ENCODE measurements around the gene ASPSCR1.

Gene ASPSCR1

DNA sequence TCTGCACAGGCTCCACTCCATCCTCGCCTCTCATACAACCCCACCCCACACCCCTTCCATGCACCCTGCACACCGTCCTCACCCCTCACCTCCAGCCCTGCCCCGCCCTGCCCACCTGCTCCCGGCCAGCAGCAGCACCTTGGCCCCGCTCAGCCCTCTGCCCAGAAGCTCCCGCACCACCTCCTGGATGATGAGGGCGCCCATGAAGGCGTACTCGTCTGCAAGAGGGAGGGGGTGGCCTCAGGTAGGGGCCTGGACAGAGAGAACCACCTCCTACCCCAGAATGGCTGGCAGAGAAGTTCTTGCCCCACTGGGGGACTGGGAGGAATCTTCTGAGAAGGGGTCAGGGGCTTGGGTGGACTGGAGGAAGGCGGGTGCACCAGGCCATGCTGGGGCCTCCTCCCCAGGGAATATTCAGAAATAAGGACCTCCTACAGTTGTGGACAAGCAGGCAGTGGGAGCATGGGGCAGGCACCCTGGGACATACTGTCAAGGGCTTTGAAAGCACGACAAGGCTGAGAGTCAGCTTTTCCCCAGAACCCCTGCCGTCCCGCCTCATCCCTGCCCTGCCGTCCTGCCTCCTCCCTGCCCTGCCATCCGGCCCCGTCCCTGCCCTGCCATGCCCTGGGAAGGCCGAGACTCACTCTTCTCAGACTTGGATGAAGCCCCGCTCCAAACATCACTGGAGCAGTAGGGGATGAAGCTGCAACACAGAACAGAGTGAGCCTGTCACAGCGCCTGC, 19.6 kb upstream of the ASPSCR1 start:
- peaks cover 27% of the 10 kb centered on the region for H3K27me3 ChIP-seq (ENCODE audit: low read depth, low read length)
- no peak overlapping the region for H3K4me3 ChIP-seq (ENCODE audit: low read depth in 1 of 2, low read length in 2 of 2)
- peaks cover 0 to 19% of the 10 kb centered on the region in 2 donors for H3K4me1 ChIP-seq (ENCODE audit: control insufficient read depth in 1 of 2, insufficient read depth in 2 of 2, low read length in 2 of 2)
- no peaks in the 10 kb centered on the region for H3K9me3 ChIP-seq (ENCODE audit: control insufficient read depth in 1 of 2, low read length in 2 of 2)
- no peaks in the 10 kb centered on the region for H3K36me3 ChIP-seq (ENCODE audit: control insufficient read depth in 1 of 2, insufficient read depth in 2 of 2, low read length in 2 of 2)
- H3K27ac ChIP-seq (ENCODE audit: low read length) = no peak overlapping the region

DNA sequence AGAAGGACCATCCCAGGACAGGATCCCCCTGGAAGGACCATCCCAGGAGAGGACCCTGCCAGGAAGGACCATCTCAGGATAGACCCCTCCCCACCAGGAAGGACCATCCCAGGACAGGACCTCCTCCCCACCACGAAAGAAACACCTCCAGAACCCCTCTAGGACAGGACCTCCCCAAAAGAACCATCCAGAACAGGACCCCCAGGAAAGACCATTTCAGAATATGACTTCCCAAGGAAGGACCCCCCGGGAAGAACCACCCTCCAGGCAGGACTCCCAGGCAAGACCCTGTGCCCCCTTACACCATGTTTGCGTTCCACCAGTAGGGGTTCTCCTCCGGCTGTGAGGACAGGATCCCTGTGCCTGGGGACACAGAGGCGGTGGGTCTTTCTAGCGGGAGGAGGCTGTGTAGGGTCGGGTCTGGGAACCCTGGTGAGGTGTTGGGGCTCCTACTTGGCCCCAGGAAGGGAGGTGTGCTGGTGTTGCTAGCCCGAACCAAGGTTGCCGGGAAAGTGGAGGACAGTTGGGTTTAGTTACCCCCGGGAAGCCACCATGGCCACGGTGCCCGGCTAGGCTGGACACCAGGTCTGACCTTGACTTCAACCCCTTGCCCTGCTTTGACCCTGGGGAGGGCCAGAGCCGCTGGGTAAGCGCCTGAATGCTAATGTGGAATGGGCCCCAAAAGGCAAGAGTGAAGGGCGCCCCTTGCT, 18.6 kb upstream of the ASPSCR1 start:
- Histone ChIP-seq H3K27me3 (ENCODE audit: low read depth, low read length) (peaks cover 30% of the 10 kb centered on the region), H3K27ac (ENCODE audit: low read length) (no peak overlapping the region), H3K36me3 (ENCODE audit: control insufficient read depth in 1 of 2, insufficient read depth in 2 of 2, low read length in 2 of 2) (no peaks in the 10 kb centered on the region), H3K9me3 (ENCODE audit: control insufficient read depth in 1 of 2, low read length in 2 of 2) (no peaks in the 10 kb centered on the region), H3K4me1 (ENCODE audit: control insufficient read depth in 1 of 2, insufficient read depth in 2 of 2, low read length in 2 of 2) (peaks cover 0 to 19% of the 10 kb centered on the region in 2 donors), H3K4me3 (ENCODE audit: low read depth in 1 of 2, low read length in 2 of 2) (peak overlapping the region in 1 of 2 donors; percentile 59)

DNA sequence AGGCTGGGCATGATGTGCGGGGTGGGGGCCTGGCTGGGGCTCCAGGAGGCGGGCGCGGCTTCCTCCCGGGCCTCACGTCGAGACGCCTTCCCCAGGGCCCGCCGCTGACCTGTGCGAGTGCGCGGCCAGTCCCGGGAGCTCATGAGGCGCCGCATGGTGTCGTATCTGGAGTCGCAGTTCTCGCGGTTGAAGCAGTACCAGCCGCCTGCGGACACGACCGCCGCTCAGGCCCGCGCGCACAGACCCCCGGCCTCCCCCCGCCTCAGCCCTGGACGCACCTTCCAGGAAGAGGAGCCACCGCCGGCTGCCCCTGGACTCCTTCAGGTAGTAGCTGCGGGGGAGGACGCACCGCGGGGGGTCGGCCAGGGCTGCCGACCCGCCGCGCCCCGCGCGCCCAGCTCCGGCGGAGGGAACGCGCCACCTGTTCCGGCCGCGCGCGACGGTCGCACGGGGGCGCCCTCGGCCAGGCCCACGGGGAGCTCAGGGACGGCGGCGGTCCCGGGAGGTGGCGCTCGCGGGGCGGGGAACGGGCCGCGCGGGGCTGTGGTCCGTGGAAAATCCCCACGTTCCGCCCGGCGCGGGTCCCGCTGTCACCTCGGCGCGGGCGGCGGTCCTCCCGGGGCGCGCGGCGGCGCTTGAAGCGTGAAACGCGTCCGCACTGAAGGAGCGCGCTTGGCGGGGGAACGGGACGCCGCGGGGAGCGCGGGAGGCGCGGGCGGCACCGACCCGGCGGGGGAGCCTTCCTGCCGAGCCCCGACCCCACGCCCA, 17.9 kb upstream of the ASPSCR1 start:
- H3K4me3 ChIP-seq (ENCODE audit: low read depth in 1 of 2, low read length in 2 of 2) = peak overlapping the region in 1 of 2 donors; percentile 59
- no peaks in the 10 kb centered on the region for H3K36me3 ChIP-seq (ENCODE audit: control insufficient read depth in 1 of 2, insufficient read depth in 2 of 2, low read length in 2 of 2)
- peaks cover 30% of the 10 kb centered on the region for H3K27me3 ChIP-seq (ENCODE audit: low read depth, low read length)
- H3K27ac ChIP-seq (ENCODE audit: low read length) = no peak overlapping the region
- H3K9me3 ChIP-seq (ENCODE audit: control insufficient read depth in 1 of 2, low read length in 2 of 2) = no peaks in the 10 kb centered on the region
- H3K4me1 ChIP-seq (ENCODE audit: control insufficient read depth in 1 of 2, insufficient read depth in 2 of 2, low read length in 2 of 2) = peaks cover 0 to 19% of the 10 kb centered on the region in 2 donors

DNA sequence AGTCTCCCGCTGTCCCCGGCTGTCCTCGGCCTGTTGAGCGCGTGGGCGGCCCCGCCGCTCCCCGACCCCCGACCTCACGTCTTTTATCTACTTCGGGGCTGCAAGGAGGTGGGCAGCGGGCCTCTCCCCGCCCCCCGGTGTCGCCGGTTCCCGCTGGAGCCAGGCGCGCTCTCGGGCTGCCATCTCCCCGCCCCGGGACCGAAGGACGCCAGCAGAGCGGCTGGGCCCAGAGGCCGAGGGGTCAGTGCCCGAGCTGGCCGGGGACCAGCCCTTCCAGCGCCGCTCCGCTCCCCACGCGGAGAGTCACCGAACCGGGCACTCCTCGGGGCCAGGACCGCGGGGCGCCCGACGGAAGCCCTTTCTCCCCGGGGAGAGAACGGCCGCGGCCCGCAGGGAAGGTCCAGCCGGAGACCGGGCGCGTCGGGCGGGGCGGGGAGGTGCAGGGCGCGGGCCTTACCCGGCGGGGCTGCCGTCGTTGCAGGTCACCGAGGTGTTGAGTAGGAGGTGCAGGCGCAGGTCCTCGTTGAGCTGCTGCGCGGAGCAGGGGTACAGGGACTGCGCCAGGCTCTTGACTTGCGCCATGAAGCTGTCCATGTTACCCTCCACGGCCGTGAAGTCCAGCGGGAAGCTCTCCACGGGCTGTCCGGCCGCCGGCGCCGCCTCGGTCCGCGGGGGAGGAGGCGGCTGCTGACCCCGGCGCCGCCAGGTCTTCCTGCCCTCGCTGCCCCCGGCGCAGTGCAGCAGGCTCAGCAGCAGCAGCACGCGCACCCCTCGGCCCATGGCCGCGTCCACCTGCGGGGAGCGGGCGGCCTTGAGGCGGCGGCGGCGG, 17.1 kb upstream of the ASPSCR1 start:
- Histone ChIP-seq H3K36me3 (ENCODE audit: control insufficient read depth in 1 of 2, insufficient read depth in 2 of 2, low read length in 2 of 2) (no peaks in the 10 kb centered on the region), H3K9me3 (ENCODE audit: control insufficient read depth in 1 of 2, low read length in 2 of 2) (no peaks in the 10 kb centered on the region), H3K4me3 (ENCODE audit: low read depth in 1 of 2, low read length in 2 of 2) (peak overlapping the region in 1 of 2 donors; percentile 59), H3K27ac (ENCODE audit: low read length) (no peak overlapping the region), H3K4me1 (ENCODE audit: control insufficient read depth in 1 of 2, insufficient read depth in 2 of 2, low read length in 2 of 2) (peaks cover 0 to 19% of the 10 kb centered on the region in 2 donors), H3K27me3 (ENCODE audit: low read depth, low read length) (peaks cover 30% of the 10 kb centered on the region)

DNA sequence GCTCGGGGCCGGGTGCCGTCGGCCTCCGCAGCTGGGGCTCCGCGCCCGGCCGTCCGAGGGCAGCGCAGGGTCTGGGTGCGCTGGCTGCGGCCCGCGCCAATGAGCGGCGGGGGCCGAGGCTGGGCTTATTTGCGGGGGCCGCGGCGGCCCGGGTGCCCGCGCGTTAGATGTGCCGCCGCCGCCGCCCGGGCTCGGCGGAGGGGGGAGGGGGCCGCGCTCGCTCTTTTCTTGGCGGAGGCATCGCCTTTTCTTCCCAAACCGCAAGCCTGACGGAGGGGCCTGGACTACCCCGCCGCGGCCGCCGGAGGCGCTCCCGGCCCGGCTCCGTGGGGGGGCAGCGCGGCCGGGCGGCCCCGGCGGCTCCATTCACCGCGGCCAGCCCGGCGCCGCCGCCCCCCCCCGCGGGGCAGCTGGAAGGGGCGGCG, 16.3 kb upstream of the ASPSCR1 start, which contains the start of gene NOTUM:
Gene NOTUM, minus strand, starts transcription at position 101 of the 425 bp plus-strand sequence. CDS start 278 bp downstream, outside the sequence.
- Histone ChIP-seq H3K9me3 (ENCODE audit: control insufficient read depth in 1 of 2, low read length in 2 of 2) (no peaks in the 10 kb centered on the region), H3K27me3 (ENCODE audit: low read depth, low read length) (peaks cover 30% of the 10 kb centered on the region), H3K4me1 (ENCODE audit: control insufficient read depth in 1 of 2, insufficient read depth in 2 of 2, low read length in 2 of 2) (peaks cover 0 to 19% of the 10 kb centered on the region in 2 donors), H3K36me3 (ENCODE audit: control insufficient read depth in 1 of 2, insufficient read depth in 2 of 2, low read length in 2 of 2) (no peaks in the 10 kb centered on the region), H3K4me3 (ENCODE audit: low read depth in 1 of 2, low read length in 2 of 2) (peak within 1 kb of the TSS in 1 of 2 donors; percentile 59), H3K27ac (ENCODE audit: low read length) (no peak within 1 kb of the TSS)

DNA sequence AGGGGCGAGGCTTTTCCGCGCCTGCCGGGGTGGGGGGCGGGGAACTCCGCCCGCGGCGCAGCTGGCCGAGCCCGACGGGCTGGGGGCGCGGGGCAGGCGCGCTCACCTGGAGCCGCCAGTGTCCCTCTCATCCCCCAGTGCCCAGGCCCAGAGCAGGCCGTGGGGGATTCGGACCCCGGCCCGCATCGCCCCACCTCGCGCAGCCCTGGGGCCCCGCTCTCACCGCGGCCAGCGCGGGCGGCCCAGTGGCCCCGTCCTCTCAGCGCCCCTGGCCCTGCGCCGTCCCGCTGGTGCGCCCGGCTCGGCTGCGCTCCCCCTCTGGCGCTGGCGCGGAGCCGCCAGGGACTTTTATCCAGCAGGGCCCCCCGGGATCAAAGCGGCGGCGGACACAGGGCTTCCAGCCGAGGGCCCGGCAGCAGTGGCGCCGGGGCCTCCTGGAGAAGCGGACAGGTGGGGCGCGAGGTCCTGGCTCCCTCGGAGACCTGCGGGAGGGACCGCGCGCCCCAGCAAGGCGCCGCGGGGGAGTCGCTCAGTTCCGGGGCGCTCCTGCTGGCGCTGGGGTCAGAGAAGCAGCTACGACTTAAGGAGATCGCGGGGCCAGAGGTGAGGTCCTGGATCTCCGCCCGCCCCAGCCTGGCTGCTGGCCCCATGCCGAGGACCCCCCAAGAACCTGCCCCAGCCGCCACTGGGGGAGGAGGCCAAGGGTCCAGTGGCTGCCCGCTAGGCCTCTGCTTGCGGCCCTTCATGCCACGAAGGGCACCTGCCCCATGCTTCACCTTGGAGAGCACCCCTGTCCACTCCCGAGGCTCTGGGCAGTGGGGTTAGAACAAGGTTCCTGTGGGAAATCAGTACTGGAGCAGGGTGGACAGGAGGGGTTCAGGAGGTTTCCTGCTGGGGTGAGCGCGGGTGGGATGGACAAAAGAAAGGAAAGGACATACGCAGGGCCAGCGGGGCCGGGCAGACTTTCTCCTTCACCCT, 15.6 kb upstream of the ASPSCR1 start:
- no peak overlapping the region for H3K27ac ChIP-seq (ENCODE audit: low read length)

DNA sequence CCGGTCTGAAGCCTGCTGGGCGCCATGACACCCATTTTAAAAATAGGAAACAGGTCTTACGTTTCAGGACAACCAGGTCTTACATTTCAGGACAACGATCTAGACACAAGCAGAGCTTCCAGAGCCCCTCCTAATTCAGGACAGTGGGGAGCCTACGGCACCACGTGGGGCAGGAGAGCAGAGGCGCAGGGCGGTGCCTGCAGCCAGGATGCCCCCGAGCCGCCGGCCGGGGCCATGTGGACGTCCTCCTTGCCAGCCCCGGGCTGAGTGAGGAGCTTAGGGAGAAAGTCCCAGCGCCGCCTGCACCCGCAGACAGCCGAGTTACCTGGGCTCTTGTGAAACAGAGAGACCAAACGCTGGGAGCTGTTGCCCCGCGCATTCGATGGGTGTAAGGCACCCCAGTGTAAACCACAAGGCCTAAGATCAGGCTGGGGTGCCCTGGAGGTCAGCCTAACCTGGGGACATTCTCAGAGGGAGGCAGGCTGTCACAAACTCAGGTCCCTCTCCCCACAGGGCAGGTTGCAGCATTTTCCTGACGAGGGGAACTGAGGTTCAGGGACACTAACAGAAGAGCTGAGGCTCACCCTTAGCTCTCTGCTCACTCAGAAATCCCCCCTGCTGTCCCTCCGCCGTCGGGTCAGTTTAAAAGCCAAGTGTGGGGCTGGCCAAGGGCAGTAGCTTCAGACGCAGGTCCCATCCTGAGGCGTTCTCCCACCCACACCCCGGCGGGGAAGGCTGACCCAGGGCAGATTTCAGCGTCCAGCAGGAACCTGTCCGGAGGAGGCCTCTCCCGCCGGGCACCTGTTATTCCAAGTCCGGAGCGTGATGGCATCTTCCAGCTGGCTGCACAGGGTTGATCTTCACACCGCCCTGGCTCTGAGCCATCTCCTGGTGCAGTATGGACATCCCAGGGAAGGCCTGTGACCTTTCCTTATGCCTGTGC, 14.7 kb upstream of the ASPSCR1 start:
- no peaks in the 10 kb centered on the region for H3K36me3 ChIP-seq (ENCODE audit: control insufficient read depth in 1 of 2, insufficient read depth in 2 of 2, low read length in 2 of 2)
- peaks cover 30% of the 10 kb centered on the region for H3K27me3 ChIP-seq (ENCODE audit: low read depth, low read length)
- H3K4me1 ChIP-seq (ENCODE audit: control insufficient read depth in 1 of 2, insufficient read depth in 2 of 2, low read length in 2 of 2) = peaks cover 7 to 25% of the 10 kb centered on the region in 2 donors
- H3K9me3 ChIP-seq (ENCODE audit: control insufficient read depth in 1 of 2, low read length in 2 of 2) = no peaks in the 10 kb centered on the region
- H3K27ac ChIP-seq (ENCODE audit: low read length) = no peak overlapping the region
- H3K4me3 ChIP-seq (ENCODE audit: low read depth in 1 of 2, low read length in 2 of 2) = no peak overlapping the region

More for the DNA sequence above, 15.6 kb upstream of the ASPSCR1 start:
- no peaks in the 10 kb centered on the region for H3K36me3 ChIP-seq (ENCODE audit: control insufficient read depth in 1 of 2, insufficient read depth in 2 of 2, low read length in 2 of 2)
- H3K9me3 ChIP-seq (ENCODE audit: control insufficient read depth in 1 of 2, low read length in 2 of 2) = no peaks in the 10 kb centered on the region
- no peak overlapping the region for H3K4me3 ChIP-seq (ENCODE audit: low read depth in 1 of 2, low read length in 2 of 2)
- H3K4me1 ChIP-seq (ENCODE audit: control insufficient read depth in 1 of 2, insufficient read depth in 2 of 2, low read length in 2 of 2) = peaks cover 0 to 19% of the 10 kb centered on the region in 2 donors
- H3K27me3 ChIP-seq (ENCODE audit: low read depth, low read length) = peaks cover 30% of the 10 kb centered on the region

DNA sequence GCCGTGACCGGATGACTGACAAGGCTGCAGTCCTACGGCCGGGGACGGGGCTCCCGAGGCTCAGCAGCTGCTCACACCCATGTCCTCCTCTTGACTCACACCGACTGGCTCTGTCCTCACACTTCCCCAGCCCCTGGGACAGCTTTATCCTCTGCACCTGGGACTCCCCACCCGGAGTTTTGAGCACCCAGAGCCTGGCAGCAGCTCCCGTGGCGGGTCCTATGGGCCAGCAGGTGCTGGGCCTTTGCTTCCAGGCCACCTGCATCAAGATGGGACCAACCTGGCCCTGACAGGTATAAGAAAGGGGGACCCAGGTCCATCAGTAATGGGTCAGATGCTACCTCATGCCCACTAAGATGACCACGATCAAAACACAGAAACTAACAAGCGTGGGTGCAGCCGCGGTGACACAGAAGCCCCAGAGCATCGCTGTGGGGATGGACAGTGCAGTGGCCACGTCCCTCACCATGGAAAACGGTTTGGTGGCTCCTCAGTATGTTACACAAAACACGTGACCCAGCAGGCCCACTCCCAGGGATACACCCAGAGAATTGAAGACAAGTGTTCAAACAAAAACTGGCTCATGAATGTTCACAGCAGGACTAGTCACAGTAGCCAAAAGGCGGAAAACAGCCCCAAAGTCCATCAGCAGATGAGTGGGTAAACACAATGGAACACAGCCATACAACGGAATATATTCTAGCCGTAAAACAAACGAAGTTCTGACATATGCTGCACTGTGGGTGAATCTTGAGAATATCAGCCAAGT, 13.2 kb upstream of the ASPSCR1 start:
- Histone ChIP-seq H3K4me1 (ENCODE audit: control insufficient read depth in 1 of 2, insufficient read depth in 2 of 2, low read length in 2 of 2) (peaks cover 7 to 33% of the 10 kb centered on the region in 2 donors), H3K4me3 (ENCODE audit: low read depth in 1 of 2, low read length in 2 of 2) (no peak overlapping the region), H3K9me3 (ENCODE audit: control insufficient read depth in 1 of 2, low read length in 2 of 2) (no peaks in the 10 kb centered on the region), H3K27ac (ENCODE audit: low read length) (no peak overlapping the region), H3K36me3 (ENCODE audit: control insufficient read depth in 1 of 2, insufficient read depth in 2 of 2, low read length in 2 of 2) (no peaks in the 10 kb centered on the region), H3K27me3 (ENCODE audit: low read depth, low read length) (peaks cover 20% of the 10 kb centered on the region)

Measured in muscle layer of duodenum (tissue), 2 donors.